ENCODE measurements around the gene FAM181A.

The FAM181A gene

GRCh38 chr14:93946104-93946503 is 19.0 kb downstream of the FAM181A start:
- peak; percentile 53 for DNase-seq (ENCODE audit: low read depth, low spot score)
- no peak overlapping the region for H3K4me3 ChIP-seq (ENCODE audit: low read depth, low read length)
- TF ChIP-seq, protein P1, sequence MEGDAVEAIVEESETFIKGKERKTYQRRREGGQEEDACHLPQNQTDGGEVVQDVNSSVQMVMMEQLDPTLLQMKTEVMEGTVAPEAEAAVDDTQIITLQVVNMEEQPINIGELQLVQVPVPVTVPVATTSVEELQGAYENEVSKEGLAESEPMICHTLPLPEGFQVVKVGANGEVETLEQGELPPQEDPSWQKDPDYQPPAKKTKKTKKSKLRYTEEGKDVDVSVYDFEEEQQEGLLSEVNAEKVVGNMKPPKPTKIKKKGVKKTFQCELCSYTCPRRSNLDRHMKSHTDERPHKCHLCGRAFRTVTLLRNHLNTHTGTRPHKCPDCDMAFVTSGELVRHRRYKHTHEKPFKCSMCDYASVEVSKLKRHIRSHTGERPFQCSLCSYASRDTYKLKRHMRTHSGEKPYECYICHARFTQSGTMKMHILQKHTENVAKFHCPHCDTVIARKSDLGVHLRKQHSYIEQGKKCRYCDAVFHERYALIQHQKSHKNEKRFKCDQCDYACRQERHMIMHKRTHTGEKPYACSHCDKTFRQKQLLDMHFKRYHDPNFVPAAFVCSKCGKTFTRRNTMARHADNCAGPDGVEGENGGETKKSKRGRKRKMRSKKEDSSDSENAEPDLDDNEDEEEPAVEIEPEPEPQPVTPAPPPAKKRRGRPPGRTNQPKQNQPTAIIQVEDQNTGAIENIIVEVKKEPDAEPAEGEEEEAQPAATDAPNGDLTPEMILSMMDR (IDR thresholded peaks at IDR 0.05; ENCODE audit: low read depth, low read length): no peak
- in situ Hi-C loops (cut with HindIII; ENCODE audit: low sequenced_read_pairs): no loop called here

DNA sequence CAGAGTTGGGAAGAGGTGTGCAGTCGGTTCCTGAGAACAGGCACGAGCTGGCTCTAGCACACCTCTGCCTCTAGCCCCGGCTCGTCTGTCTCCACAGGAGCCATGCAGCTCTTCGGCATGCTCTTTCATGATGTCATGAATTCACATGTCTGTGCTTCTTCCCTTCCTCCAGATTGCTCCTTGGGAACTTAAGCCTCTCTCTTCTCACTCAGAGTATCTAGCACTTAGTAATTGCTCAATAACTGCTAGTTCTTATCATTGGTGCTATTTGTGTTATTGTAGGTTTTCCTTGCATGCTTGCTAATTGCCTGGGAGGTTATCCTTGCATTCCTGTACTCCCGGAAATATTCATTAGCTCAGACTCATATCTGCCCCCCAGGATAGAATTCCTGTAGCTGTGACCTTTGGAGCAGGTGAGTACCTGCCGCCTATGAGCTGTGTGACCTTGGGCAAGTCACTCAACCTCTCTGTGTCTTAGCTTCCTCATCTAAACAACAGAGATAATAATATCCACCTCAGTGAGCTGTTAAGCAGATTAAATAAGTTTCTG is 19.5 kb downstream of the FAM181A start:
- DNase-seq (ENCODE audit: low read depth, low spot score): no peak
- TF ChIP-seq, protein P1 (IDR thresholded peaks at IDR 0.05; ENCODE audit: low read depth, low read length): no peak
- in situ Hi-C loops (cut with HindIII; ENCODE audit: low sequenced_read_pairs): no loop called here
- H3K4me3 ChIP-seq (ENCODE audit: low read depth, low read length): no peak overlapping the region

- in situ Hi-C loops (cut with HindIII; ENCODE audit: low sequenced_read_pairs): no loop called here
- TF ChIP-seq, protein P1 (IDR thresholded peaks at IDR 0.05; ENCODE audit: low read depth, low read length): no peak
- H3K4me3 ChIP-seq (ENCODE audit: low read depth, low read length): no peak overlapping the region
- DNase-seq (ENCODE audit: low read depth, low spot score): no peak
Measured at GRCh38 chr14:93947282-93947681, 20.1 kb downstream of the FAM181A start.

DNA sequence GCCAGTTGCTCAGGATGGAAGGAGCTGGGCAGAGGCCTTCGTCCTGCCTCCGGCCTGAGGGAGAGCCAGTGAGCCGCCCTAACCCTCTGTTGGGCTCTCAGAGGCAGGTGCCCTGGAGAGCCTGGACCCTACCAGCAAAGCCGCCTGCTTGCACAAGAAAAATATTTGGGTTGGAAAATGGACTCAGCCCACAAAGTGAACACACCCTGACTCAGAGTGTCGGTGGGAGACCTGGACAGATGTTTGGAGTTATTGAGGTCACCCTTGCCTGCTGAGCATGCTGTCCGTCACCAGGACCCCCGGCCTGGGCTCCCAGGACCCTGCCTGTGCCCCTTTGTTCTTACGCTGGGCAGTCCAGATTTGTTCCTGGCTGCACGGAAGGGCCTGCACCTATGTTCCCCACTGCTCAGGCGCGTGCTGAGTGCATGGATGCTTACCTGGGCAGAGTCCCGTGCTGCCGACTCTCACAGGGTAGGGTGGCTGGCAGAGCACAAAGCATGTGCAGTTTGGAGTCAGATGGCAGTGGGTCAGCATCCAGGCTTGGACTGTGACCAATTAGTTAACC is 22.4 kb downstream of the FAM181A start:
- in situ Hi-C loops (cut with HindIII; ENCODE audit: low sequenced_read_pairs): no loop called here
- H3K4me3 ChIP-seq (ENCODE audit: low read depth, low read length): no peak overlapping the region
- TF ChIP-seq, protein P1 (IDR thresholded peaks at IDR 0.05; ENCODE audit: low read depth, low read length): no peak
- DNase-seq (ENCODE audit: low read depth, low spot score): peak; percentile 62

DNA sequence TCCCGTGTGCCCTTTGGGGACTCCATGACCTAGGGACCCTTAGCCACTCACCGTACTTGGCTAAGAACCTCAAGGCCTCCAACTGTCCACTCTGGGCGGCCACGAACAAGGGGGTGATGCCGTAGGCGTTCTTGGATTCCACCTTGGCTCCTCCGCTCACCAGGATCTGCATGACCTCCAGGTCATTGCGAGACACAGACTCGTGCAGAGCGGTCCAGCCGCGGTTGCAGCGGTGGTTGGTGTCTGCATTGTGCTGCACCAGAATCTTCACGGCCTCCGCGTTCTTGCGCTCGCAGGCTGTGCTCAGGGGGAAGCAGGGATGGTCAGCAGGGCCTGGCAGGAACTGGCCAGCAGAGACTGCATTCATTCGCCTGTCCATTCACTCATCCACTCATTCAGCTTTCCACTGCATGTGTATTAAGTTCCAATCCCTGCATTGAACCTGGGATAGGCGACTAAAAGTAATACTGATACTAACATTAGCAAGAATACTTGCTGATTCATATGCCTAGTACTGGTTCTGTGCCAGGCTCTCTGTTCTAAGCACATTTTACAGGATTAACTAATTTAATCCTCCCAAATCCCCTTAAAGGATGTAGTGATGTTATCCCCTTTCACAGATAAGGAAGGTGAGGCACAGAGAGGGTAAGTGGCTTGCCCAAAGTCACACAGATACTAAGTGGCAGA is 23.9 kb downstream of the FAM181A start:
- DNase-seq (ENCODE audit: low read depth, low spot score): no peak
- TF ChIP-seq, protein P1 (IDR thresholded peaks at IDR 0.05; ENCODE audit: low read depth, low read length): no peak
- in situ Hi-C loops (cut with HindIII; ENCODE audit: low sequenced_read_pairs): no loop called here
- no peak overlapping the region for H3K4me3 ChIP-seq (ENCODE audit: low read depth, low read length)

GRCh38 chr14:93951635-93952540 is 24.7 kb downstream of the FAM181A start:
- H3K4me3 ChIP-seq (ENCODE audit: low read depth, low read length): no peak overlapping the region
- DNase-seq (ENCODE audit: low read depth, low spot score): peak; percentile 32
- TF ChIP-seq, protein P1 (IDR thresholded peaks at IDR 0.05; ENCODE audit: low read depth, low read length): no peak
- in situ Hi-C loops (cut with HindIII; ENCODE audit: low sequenced_read_pairs): no loop called here

Measured in astrocyte of the spinal cord (primary cell).